Caco-2 (cell line): ENCODE data around the gene TUBA1A. TPM values are rescaled to one million over a fixed set of nuclear protein-coding genes. Genes with fewer than 3 reads are reported as not detected.

Source experiments
- BruUV-seq: library from RNA; stranded (reverse); fragments of 400-500 nt; replicated peaks from 2 replicates; lab custom pipeline; 2021; lab: Mats Ljungman, UMichigan
- CTCF ChIA-PET: fragments of 300-600 bp; sonication (Branson Sonifier 250); formaldehyde crosslinking; loops from one replicate; lab custom pipeline; 2022; ENCODE audit warnings: antibody characterized with exemption; lab: Charles Lee
- POLR2A ChIA-PET: fragments of 300-600 bp; sonication (Branson Sonifier 250); formaldehyde crosslinking; loops from one replicate; lab custom pipeline; 2022; ENCODE audit warnings: antibody characterized with exemption; lab: Charles Lee
- DNase-seq, 2 experiments: peaks; one replicate each; pipeline versions ENCODE4 v3.0.0 to v3.0.0-alpha.2; 2020 to 2022
- H3K27me3 ChIP-seq: replicated peaks from 2 replicates; pipeline ENCODE4 v1.6.0; 2011; ENCODE audit warnings: low read length; ENCODE audit not compliant: control insufficient read depth, insufficient read depth
- H3K36me3 ChIP-seq: 2 replicates; pipeline ENCODE4 v1.5.1; 2011; ENCODE audit warnings: low read length; ENCODE audit not compliant: control insufficient read depth, insufficient read depth
- H3K4me1 ChIP-seq: fragments of 250-450 bp; sonication (Bioruptor Pico); 2 replicates; pipeline ENCODE4 v1.5.1; 2020; ENCODE audit warnings: mild to moderate bottlenecking
- H3K4me3 ChIP-seq: 2 replicates; pipeline ENCODE4 v1.5.1; 2011; ENCODE audit warnings: low read depth, mild to moderate bottlenecking, control low read depth, low read length
- H3K9me3 ChIP-seq: fragments of 250-450 bp; sonication (Bioruptor Pico); 2 replicates; pipeline ENCODE4 v1.5.1; 2020; ENCODE audit warnings: mild to moderate bottlenecking, moderate library complexity
- H3K27ac Mint-ChIP-seq: one replicate; pipeline ENCODE4 v1.8.0; 2022; ENCODE audit warnings: mixed read lengths; ENCODE audit not compliant: unreplicated experiment
- H3K27me3 Mint-ChIP-seq: one replicate; pipeline ENCODE4 v1.8.0; 2022; ENCODE audit warnings: mixed read lengths; ENCODE audit not compliant: insufficient read depth, unreplicated experiment
- H3K36me3 Mint-ChIP-seq: one replicate; pipeline ENCODE4 v1.8.0; 2022; ENCODE audit warnings: mild to moderate bottlenecking, mixed read lengths; ENCODE audit not compliant: insufficient read depth, unreplicated experiment
- H3K4me1 Mint-ChIP-seq: one replicate; pipeline ENCODE4 v1.8.0; 2022; ENCODE audit warnings: low read depth, mixed read lengths; ENCODE audit not compliant: unreplicated experiment
- H3K4me3 Mint-ChIP-seq: one replicate; pipeline ENCODE4 v1.8.0; 2022; ENCODE audit warnings: mild to moderate bottlenecking, moderate library complexity, mixed read lengths; ENCODE audit not compliant: unreplicated experiment
- H3K9me3 Mint-ChIP-seq: one replicate; pipeline ENCODE4 v1.8.0; 2022; ENCODE audit warnings: mixed read lengths; ENCODE audit not compliant: unreplicated experiment
- intact Hi-C: fragments of 100-400 bp; cut with micrococcal nuclease; formaldehyde crosslinking; loops from one replicate; pipeline ENCODE4 v1.10.0; 2022; ENCODE audit not compliant: unreplicated experiment
- total RNA-seq: library from RNA; stranded (reverse); gene quantifications from 2 replicates; pipeline ENCODE4 v1.2.3, GENCODE V29; 2022
- TF ChIP-seq, protein P1 (sequence below), 2 experiments: fragments of 200-600 bp in 1 of 2; IDR thresholded peaks; 1 replicate in 1 of 2; 2 replicates in 1 of 2; pipeline versions ENCODE4 v1.5.1 to v1.8.0; 2011 to 2022; ENCODE audit warnings: antibody characterized with exemption in 1 of 2, control low read depth in 1 of 2, inconsistent platforms in 1 of 2, low read depth in 1 of 2, low read length in 1 of 2, mild to moderate bottlenecking in 1 of 2, moderate library complexity in 1 of 2; ENCODE audit not compliant: insufficient read depth in 1 of 2, severe bottlenecking in 1 of 2, unreplicated experiment in 1 of 2

TUBA1A gene
- total RNA-seq, 1 experiment from 2014 or later: 9.1 TPM

GRCh38 chr12:49190974-49191373, 2.1 kb upstream of the TUBA1A start:
- no peaks in the 10 kb centered on the region for H3K9me3 Mint-ChIP-seq
- H3K27me3 Mint-ChIP-seq: peaks cover 20% of the 10 kb centered on the region
- H3K9me3 ChIP-seq: no peaks in the 10 kb centered on the region
- no TSS peak for BruUV-seq
- H3K27me3 ChIP-seq: no peaks in the 10 kb centered on the region; the same call in 1 of the 2 replicates
- ChIA-PET POLR2A (no interaction called here), CTCF (no interaction called here)
- no peaks in the 10 kb centered on the region for H3K36me3 Mint-ChIP-seq
- no peak overlapping the region for H3K4me3 ChIP-seq
- H3K27ac Mint-ChIP-seq: no peak overlapping the region
- no peaks in the 10 kb centered on the region for H3K36me3 ChIP-seq
- H3K4me1 Mint-ChIP-seq: no peaks in the 10 kb centered on the region
- H3K4me3 Mint-ChIP-seq: no peak overlapping the region
- intact Hi-C loops: no loop called here
- no peaks in the 10 kb centered on the region for H3K4me1 ChIP-seq
- TF ChIP-seq, protein P1, sequence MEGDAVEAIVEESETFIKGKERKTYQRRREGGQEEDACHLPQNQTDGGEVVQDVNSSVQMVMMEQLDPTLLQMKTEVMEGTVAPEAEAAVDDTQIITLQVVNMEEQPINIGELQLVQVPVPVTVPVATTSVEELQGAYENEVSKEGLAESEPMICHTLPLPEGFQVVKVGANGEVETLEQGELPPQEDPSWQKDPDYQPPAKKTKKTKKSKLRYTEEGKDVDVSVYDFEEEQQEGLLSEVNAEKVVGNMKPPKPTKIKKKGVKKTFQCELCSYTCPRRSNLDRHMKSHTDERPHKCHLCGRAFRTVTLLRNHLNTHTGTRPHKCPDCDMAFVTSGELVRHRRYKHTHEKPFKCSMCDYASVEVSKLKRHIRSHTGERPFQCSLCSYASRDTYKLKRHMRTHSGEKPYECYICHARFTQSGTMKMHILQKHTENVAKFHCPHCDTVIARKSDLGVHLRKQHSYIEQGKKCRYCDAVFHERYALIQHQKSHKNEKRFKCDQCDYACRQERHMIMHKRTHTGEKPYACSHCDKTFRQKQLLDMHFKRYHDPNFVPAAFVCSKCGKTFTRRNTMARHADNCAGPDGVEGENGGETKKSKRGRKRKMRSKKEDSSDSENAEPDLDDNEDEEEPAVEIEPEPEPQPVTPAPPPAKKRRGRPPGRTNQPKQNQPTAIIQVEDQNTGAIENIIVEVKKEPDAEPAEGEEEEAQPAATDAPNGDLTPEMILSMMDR (IDR thresholded peaks at IDR 0.05; ENCODE audit: insufficient read depth in 1 of 2, low read depth in 1 of 2, low read length in 1 of 2, severe bottlenecking in 1 of 2, unreplicated experiment in 1 of 2): no peak
- no peak for DNase-seq

DNA sequence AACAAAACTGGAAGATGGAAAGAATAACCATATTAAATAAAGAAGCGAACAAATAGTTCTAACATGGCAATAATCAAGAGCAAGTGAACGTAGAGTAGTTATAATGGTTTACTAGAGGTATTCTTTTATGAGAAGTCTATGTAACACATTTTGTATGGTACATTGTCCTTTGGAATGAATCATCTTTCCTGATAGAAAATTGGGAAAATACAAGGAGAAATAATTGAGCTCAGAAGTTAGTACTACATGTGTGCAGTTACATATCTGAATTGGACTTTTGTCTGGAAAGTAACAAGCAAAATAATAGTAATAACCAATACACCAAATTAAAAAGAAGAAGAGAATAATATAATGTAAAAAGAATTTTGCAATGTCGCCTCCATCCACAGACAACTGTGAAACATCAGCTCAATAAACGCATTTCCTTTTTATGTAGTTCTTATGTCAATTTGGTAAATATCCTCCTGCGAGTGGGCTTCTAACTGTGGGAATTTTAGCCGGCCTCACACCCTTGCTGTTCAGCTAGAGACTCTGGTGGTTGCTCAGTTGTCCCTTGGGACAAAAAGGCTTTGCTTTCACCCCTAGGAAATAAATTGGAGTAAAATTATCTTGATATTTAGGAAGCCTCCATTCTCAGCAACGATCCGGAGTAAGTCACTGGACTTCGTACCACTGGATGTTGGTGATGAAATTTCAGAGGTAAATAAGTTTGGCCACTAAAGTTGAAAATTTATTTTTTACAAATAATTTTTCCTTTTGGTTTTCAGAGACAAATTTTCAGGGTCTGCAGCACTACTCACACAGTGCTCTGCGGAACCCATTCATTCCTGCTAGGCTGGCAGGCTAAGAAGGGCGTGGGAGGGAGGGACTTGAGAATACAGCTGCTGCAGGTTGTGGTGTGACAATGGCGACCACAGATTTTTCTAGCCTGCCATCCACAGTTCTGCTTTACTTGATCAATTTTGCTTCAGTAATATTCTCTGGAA, 1.1 kb upstream of the TUBA1A start:
- Mint-ChIP-seq H3K27me3 (peaks cover 14% of the 10 kb centered on the region), H3K27ac (no peak overlapping the region), H3K9me3 (no peaks in the 10 kb centered on the region), H3K4me1 (no peaks in the 10 kb centered on the region), H3K36me3 (no peaks in the 10 kb centered on the region), H3K4me3 (no peak overlapping the region)
- Histone ChIP-seq H3K4me1 (no peaks in the 10 kb centered on the region), H3K9me3 (no peaks in the 10 kb centered on the region), H3K4me3 (no peak overlapping the region), H3K36me3 (no peaks in the 10 kb centered on the region), H3K27me3 (no peaks in the 10 kb centered on the region; the same call in 1 of the 2 replicates)
- no TSS peak for BruUV-seq
- intact Hi-C loops: no loop called here
- TF ChIP-seq, protein P1 (IDR thresholded peaks at IDR 0.05; ENCODE audit: insufficient read depth in 1 of 2, low read depth in 1 of 2, low read length in 1 of 2, severe bottlenecking in 1 of 2, unreplicated experiment in 1 of 2): no peak
- ChIA-PET CTCF (interaction anchor here (1.0 kb wide), 1 partner anchor 45 kb away, joined by 3 read pairs; no protein-coding TSS in a partner anchor), POLR2A (no interaction called here)
- no peak for DNase-seq

DNA sequence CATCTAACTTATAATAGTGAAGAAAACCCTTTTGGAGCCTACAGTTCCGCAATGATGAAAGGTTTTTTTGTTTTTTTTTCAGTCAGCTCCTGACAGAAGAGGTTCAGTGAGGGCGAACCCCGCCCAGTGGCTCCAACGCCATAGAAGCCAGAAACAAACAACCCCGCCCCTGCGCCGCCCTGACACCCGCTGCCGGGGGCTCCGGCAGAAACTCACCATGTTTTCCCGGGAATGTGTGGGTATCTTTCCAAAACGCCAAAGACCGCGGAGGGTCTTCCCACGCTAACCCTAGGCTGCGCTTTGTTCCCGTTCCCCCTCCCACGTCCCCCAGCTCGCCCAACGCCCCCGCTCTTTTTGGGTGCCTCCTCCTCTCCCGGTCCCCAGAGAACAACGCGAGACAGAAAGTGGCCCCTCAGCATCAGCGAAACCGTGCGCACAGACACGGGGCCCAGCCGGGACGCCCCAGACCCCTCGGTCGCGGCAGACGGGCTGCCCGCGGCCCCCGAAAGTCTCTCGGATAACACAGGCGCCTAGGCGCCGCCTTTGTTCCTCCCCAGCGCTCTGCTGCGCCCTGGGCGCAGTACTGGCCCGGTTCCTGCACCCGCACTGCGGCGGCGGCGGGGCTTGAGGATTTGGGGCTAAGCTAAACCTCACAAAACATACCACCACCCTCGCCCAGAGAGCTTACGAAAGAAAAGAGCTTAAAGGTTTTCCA, 522 bp downstream of the TUBA1A start:
- ChIA-PET POLR2A (interaction anchor here (0.6 to 1.5 kb wide), 2 partner anchors 57 to 231 kb away, joined by 3 to 8 read pairs; partner anchors contain the start of genes ARF3 and TUBA1B), CTCF (interaction anchor here (0.6 to 1.3 kb wide), 4 partner anchors 47 to 109 kb away, joined by 3 to 7 read pairs (median 4); no protein-coding TSS in a partner anchor)
- Histone ChIP-seq H3K4me1 (no peaks in the 10 kb centered on the region), H3K4me3 (peak overlapping the region; percentile 43), H3K36me3 (no peaks in the 10 kb centered on the region), H3K27me3 (no peaks in the 10 kb centered on the region; the same call in 1 of the 2 replicates), H3K9me3 (no peaks in the 10 kb centered on the region)
- Mint-ChIP-seq H3K9me3 (no peaks in the 10 kb centered on the region), H3K36me3 (no peaks in the 10 kb centered on the region), H3K4me3 (peak overlapping the region; percentile 76), H3K27me3 (peaks cover 13% of the 10 kb centered on the region), H3K4me1 (no peaks in the 10 kb centered on the region), H3K27ac (peak overlapping the region; percentile 42)
- TF ChIP-seq, protein P1 (IDR thresholded peaks at IDR 0.05; ENCODE audit: insufficient read depth in 1 of 2, low read depth in 1 of 2, low read length in 1 of 2, severe bottlenecking in 1 of 2, unreplicated experiment in 1 of 2): no peak
- BruUV-seq: TSS peak; percentile 54
- intact Hi-C loops: no loop called here
- peak; percentile 58 to 73 for DNase-seq
